ENCODE results near the gene PPP1R13B.

- no peak for TF ChIP-seq POLR2A (IDR thresholded peaks at IDR 0.05)
- TF ChIP-seq CTCF (IDR thresholded peaks at IDR 0.05) = no peak
Observed at GRCh38 chr14:103770500-103770899, 76.9 kb downstream of the PPP1R13B start.
